Stimulated activated CD4-positive, alpha-beta T cell treated with anti-CD3 and anti-CD28 coated beads, Interleukin-1b, Interleukin-23, amount 100 ng/mL, for 4 hours (primary cell): ENCODE results near the gene KCNH5.
"Not testable (repeated sequence)": the region's sequence is repeated elsewhere in the genome, so short reads cannot be mapped to it uniquely, and the experiment has no call there.

Source experiments
- DNase-seq, 2 donors: peaks; one replicate each; pipeline ENCODE4 v3.0.0-alpha.2; 2020; ENCODE audit warnings: low read depth in 2 of 2

KCNH5 gene

DNA sequence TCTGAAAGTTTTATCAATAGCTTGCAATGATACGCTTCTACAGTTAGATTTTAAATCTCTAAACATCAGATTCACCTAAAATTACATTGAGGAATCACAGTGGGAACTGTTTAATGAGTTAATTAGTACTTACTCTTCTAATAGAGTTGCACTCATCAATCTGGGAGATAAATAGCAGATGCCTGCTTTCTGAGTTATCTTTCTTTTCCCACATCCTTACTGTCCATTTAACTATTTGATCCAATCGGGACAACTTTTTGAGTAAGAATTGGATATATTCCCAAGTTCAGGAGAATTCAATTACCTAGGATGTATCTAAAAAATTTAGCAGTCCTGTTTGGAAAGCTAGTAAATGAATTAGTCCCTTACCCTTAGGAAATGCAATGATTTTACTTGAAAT lies 162.3 kb downstream of the KCNH5 start:
- no peak for DNase-seq

DNA sequence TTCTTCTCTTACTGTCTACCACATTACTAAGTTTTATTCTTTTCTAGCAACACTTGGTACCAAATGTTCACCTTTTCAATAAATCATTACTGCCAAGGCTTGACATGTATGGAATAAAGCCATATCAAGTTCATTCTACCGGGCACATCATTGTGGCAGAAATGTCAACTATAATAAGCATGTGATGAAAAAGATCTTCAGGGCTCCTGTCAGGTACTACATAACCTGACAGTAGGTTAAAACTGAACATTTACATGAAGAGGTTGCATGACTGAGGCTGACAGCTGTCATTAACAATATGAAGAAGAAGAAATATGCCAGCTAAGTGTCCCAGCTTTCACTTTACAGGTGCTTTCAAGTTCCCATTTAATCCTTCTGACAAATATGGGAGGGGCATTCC lies 178.9 kb downstream of the KCNH5 start:
- no peak for DNase-seq

DNA sequence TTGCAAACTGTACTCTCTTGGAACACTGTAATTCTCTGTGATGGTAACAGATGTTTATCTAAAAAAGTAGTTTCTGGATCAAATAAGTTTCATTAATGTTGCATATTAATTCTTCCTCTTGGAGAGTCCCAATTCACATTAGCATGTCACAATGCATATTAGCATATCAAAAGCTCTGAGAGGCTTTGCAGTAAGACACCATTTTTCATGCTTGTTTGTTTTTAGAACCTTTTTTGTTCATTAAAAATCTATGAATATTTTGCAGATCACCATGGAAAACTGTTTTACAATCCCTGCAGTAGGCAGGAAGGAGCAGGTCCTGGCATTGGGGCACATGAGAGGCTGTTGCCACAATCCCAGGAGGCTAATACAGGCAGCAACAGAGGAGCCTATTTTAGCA lies 180.7 kb downstream of the KCNH5 start:
- DNase-seq: no peak

DNA sequence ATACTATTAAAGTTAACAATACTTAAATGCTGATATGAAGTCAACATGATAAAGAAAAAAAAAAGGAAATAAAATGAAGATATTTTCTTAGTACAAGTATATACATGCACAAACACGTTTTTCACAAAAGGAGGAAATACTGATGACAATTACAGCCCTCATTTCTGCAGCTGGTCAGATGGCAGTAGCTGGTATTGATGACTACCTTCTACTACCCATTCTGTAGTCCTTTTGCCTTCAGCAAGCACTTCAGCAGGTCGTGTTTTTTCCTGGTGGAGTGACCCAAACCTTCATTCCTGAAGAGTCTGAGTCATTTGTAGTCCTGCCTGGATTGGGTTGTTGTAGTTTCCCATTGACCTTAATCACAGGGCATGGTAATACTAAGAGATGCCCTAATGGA lies 187.2 kb downstream of the KCNH5 start:
- DNase-seq: not testable (repeated sequence)

DNA sequence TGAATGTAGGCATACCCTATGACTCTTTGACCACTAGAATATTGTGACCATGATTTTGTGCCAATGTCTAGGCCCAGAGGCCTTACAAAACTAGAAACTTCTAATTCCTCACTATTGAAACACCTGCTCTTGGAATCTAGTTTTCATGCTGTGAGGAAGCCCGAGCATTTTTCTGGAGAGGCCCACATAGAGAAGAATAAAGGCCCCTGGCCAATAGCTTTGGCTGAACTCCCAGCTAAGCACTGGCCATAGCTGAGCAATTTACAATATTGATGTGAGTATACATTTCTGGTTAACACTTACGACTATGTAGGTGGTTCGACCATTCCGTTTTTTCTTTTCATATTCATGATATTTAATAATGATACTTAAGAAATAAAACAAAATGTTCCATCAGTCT lies 190.3 kb downstream of the KCNH5 start:
- no peak for DNase-seq

DNA sequence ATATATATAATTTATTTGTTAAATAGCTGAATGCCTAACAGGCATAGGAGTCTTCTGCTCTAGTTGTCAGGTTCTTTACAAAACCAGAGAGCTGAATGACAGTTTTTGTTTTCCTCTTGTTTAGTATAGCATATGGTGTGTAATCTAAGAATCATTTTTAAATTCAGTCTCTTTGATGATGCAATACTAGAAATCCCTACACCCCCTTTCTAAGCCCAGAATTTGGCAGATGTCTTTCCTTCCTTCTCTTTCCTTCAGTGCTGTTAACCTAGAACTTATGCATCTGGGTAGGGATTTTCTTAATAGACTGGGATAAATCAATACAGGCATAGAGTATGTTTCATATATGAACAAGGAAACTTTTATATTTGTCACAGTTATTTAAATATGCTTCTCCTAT lies 198.1 kb downstream of the KCNH5 start:
- no peak for DNase-seq

DNA sequence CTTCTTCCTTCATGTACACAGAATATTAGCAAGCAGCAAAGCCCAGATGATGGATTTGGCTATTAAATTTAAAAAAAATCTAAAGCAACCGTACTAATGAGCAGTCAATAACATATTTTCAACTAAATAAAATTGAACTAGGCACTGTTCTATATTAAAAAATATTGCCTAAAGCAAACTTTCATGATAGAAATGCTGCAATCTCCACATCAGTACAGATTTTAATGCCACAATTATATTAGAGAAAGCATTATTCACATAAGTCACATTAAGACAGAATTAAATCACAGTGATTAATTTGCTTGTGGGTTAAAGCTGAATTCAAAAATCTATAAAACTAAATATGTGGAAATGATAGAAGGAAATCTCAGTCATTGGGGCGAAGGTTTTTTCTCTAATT lies 200.7 kb downstream of the KCNH5 start:
- no peak for DNase-seq

DNA sequence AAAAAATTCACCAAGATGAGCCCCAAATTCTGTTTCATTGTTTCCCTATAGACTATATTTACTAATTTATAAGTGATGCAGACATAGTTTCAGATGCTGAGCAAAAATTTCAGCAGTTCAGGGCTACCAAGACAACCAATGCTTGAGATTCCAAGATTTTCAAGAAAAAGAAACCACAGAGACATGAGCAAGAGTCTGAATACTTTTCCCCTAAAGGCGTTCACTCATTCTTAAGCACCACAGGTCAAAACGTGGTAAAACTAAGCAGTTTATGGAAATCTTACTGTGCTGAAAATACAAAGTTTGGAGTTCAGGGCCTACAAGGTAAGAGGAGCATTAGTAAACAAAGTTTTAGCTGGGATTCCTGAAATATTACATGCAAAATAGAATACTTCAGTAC lies 221.2 kb downstream of the KCNH5 start:
- DNase-seq: no peak

DNA sequence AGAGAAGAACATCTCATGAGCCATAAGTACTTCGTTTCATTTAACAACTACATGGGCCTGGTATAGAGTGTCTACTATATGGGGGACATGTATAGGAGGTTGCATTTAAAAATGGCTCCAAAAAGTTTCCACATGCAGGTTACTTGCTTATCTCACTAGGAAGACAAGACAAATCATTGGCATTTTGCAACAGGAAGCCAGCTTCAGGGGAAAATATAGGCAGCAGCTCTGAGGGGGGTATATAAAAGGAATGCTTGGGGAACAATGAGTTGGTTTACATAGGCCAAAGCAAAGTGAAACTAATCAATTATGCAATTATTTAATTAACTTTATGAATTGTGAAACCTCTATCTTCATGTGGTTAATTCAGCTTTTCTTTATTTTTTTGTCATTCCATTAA lies 225.3 kb downstream of the KCNH5 start:
- DNase-seq: no peak

DNA sequence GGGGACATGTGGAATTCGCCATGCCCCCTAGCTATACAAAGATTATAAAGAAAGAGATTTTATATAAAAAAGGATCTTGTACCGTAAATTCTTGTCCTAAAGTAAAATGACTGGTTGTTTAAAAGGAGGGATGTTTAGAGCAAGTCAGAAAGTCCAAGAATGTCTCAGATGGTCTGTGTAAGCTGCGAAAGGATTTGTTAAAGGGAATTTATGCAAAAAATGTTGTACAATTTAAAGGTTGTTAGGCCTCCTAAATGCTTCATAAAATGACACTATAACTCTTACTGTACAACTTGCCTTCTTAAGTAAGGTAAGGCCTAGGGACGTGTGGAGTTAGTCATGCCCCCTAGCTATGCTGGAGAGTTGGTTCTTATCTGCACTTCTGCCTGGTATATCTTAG lies 237.6 kb downstream of the KCNH5 start:
- DNase-seq: no peak

DNA sequence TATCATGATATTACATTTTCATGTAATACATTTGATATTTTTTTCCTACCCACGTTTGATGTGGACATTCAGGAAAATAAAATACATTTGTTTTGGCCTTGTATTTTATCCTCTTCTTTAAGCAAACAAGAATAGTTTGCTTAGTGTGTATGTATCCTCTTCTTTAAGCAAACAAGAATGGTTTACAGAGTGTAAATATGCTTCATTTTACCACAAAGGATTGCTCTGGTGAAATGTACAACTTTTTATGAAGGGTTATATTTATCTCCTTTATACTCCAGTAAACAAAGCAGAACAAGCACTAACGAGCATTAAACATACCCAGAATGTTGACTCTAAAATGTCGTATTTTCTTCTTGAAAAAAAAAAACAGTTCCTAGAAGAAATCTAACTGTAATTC lies 244.7 kb downstream of the KCNH5 start:
- DNase-seq: no peak

DNA sequence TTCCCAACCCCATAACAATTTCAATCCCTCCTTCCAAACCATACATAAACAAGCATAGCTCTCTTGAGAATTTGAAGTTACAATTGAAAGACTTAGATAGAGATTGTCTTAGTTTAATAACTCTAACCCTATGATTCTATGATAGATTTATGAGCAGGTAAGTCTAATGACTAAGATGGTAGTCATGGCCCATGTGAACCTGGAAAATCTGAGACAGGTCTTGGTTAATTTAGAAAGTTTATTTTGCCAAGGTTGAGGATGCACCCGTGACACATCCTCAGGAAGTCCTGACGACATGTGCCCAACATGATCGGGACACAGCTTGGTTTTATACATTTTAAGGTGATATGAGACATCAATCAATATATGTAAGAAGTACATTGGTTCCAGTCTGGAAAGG lies 248.8 kb downstream of the KCNH5 start:
- DNase-seq: no peak

DNA sequence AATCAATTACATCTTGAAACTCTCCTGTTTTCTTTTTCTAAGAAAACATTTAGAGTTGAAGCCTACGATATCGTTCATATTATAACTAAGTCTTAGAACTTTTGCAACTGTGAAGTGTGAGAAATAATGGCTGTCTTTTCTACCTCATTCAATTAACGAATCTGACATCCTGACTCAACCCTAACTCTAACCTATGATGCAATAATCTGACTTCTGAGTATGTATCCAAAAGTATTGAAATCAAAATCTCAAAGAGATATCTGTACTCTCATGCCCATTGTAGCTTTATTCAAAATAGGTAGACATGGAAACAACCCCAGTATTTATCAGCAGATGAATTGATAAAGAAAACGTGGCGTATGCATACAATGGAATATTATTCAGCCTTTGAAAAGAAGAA lies 252.7 kb downstream of the KCNH5 start:
- no peak for DNase-seq

DNA sequence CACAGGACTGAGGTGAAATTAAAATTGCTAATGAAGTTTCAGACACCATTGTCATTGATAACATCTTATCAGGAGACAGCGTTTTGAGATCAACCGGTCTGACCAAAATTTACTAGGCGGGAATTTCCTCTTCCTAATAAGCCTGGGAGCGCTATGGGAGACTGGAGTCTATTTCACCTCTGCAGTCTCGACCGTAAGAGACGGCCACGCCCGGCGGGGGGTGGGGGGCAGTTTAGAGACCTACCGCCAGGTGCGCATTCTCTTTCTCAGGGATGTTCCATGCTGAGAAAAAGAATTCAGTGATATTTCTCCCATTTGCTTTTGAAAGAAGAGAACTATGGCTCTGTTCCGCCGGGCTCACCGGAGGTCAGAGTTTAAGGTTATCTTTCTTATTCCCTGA lies 263.9 kb downstream of the KCNH5 start:
- DNase-seq: not testable (repeated sequence)

DNA sequence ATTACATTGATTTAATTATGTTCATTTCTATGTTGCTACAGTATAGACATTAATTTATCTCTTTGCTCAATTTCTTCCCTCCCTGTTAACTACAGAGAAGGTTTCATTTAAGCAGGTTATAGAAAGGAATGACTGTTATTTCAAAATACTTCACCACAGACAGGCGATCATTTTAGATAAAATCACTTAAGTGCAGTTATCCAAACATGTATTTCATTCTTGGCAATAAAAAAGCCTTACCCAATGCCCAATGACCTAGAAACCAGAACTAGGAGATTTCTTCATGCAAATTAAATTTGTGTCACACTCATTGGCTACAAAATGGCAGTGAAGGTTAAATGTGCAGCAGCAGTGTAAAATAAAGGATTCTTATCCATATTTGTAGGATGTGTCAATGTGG lies 266.4 kb downstream of the KCNH5 start:
- no peak for DNase-seq

DNA sequence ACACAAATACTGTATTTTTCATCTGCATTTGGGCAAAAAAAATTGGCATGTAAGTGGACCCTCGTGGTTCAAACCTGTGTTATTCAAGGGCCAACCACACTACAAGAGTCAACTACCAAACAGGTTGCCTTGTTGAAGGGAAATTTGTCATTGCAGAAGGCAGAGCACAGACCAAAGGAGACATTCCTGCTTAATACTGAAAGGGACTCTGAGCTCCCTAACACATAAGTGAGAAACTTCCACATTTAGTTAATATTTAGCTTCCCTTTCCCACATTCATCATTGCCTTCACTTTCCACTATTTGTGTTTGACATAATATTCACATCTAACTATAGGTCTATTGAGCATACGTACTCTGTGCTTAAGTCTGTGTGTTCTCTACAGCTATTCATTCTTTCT lies 266.9 kb downstream of the KCNH5 start:
- DNase-seq: no peak

DNA sequence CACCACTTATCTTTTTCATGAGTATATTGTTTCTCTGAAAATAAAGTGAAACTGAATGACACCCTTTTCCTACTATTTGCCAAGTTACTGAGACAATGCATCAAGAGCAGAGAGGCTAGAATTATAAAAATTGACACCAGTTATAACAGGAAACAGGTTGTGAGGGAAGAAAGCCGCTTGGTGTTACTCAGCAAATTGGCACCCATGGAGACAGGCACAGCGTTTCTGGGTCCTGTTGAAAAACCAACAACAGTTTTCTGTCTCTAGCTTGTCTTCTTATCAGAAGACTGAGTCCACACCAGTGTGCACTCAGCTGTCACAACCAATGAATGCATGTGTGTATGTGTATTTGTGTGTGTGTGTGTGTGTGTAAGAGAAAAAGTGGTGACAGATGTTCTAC lies 267.7 kb downstream of the KCNH5 start:
- no peak for DNase-seq

DNA sequence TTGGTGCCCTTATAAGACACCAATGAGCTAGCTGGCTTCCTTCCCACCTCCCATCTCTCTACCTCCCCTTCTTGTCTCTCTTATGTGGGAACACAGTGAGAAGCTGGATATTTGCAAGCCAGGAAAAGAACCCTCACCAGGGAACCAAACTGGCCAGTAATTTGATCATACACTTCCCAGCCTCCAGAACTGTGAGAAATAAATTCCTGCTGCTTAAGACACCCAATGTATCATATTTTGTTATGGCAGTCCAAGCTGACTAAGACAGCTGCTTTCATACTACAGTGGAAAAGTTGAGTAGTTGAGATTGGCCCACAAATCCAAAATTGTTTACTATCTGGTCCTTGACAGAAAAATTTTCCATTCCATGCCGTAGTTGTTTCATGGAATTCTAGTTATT lies 269.0 kb downstream of the KCNH5 start:
- DNase-seq: no peak

DNA sequence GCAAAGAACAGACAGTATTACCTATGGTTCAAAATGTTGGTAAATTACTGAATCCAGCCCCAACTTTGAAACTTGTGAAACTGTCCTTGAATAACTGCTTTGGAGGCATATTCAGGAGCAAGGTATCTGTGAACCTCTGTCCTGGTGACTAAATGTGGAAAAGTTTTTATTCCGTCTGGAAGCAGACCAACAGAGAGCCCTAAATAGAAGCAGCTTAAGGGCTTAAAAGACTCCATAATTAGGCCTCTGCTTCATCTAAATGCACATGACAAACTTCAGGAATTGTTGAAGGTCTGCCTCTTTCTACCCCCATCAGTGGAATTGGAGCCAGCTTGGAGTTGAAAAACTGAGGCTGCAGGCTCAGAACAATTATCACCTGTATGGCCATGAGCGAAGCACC lies 276.5 kb downstream of the KCNH5 start:
- no peak for DNase-seq

DNA sequence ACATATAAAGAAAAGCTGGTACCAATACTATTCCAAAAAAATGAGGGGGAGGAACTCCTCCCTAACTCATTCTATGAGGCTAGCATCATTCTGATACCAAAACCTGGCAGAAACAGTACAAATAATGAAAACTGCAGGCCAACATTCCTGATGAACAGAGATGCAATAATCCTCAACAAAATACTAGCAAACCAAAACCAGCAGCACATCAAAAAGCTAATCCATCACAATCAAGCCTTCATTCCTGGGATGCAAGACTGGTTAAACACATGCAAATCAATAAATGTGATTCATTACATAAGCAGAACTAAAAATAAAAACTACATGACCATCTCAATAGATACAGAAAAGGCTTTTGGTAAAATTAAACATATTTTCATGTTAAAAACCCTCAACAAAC lies 281.3 kb downstream of the KCNH5 start:
- no peak for DNase-seq

DNA sequence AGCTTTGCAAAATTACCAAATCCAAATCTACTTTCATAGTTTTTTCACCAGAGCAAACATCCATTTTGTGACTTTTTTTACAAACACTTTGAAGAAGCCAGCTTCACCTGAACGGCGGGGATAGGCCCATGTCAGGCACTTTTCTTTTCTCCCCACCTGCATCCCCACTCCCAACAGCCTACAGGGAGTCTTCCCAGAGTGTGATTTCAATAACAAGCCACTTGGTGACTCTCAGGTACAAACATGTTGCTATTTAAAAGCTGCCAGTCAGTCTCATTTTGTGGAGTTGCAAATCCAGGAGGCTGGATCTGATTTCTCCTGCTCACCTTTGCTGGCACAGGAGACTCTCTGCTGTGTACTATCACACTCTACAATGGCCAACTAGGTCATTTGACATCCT lies 285.5 kb downstream of the KCNH5 start:
- DNase-seq: no peak

DNA sequence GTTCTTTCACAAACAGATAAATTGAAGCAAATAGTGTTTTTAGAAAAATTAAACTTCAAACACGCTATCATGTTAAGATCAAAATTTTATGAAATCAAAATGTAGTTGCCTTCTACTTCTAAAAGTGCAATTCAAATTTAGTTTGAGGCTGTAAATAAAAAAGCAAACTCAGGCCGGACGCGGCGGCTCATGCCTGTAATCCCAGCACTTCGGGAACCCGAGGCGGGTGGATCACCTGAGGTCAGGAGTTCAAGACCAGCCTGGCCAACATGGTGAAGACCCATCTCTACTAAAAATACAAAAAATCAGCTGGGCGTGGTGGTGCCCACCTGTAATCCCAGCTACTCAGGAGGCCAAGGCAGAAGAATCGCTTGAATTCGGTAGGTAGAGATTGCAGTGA lies 298.4 kb downstream of the KCNH5 start:
- DNase-seq: not testable (repeated sequence)

DNA sequence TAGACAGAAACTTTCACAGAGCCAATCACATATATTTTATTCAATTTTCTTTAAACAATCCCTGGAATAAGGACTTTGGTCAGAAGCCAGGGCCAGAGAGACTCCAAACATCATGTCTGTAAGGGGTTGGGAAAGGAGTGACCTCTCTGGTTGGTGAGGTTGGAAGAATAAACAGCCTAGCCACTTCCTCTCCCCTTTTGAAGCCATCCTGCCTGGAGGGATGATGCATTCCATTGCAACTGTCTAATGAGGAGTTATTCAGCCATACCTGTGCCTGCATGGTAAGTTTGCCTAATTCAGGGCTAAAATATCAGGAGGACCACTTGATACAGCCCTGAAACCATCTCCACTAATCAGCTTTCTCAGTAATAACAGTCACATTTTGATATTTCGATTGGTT lies 299.8 kb downstream of the KCNH5 start:
- DNase-seq: no peak

DNA sequence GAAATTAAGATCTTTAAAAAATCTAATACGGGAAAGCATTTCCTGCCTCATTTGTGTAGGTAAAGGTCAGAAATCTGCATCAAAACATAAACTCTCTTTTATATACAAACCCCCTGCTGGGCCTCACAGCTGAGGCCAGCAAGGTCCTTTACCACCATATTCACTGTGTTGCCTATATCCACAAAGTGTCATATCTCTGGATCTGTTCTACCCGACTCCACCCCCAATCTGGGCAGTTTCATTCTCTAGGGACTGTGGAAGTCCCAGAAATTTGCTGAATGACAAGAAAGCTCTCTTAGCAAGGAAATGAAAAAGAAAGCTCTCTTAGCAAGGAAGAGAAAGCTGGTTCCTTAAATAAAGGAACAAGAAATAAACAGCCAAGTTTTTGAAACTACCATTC lies 301.7 kb downstream of the KCNH5 start:
- no peak for DNase-seq

DNA sequence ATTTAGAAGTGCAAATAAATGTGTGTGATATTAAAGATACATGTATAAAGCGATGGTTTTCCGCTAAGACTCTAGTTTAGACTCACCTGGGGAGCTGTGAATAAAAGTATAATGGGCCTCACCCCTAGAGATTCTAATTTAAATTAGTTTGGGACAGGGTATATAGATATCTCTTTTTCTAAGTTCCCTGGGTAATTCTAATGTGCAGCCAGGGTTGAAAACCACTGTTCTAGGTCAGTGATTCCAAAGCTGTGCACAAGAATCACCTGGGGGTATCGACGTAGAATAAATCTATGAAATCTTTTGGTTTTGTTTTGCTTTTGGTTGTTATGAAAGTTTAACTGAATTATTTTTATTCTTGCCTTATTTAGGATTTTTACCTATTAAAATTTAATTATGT lies 302.1 kb downstream of the KCNH5 start:
- DNase-seq: no peak
